HS-27A (cell line): Measurements from ENCODE around the gene ZFYVE28.
"Not testable (repeated sequence)": the region's sequence is repeated elsewhere in the genome, so short reads cannot be mapped to it uniquely, and the experiment has no call there.

Experiments
- DNase-seq: peaks from one replicate; pipeline ENCODE4 v3.0.0-alpha.2; 2012; ENCODE audit warnings: low read depth, missing footprints

ZFYVE28 gene

DNA sequence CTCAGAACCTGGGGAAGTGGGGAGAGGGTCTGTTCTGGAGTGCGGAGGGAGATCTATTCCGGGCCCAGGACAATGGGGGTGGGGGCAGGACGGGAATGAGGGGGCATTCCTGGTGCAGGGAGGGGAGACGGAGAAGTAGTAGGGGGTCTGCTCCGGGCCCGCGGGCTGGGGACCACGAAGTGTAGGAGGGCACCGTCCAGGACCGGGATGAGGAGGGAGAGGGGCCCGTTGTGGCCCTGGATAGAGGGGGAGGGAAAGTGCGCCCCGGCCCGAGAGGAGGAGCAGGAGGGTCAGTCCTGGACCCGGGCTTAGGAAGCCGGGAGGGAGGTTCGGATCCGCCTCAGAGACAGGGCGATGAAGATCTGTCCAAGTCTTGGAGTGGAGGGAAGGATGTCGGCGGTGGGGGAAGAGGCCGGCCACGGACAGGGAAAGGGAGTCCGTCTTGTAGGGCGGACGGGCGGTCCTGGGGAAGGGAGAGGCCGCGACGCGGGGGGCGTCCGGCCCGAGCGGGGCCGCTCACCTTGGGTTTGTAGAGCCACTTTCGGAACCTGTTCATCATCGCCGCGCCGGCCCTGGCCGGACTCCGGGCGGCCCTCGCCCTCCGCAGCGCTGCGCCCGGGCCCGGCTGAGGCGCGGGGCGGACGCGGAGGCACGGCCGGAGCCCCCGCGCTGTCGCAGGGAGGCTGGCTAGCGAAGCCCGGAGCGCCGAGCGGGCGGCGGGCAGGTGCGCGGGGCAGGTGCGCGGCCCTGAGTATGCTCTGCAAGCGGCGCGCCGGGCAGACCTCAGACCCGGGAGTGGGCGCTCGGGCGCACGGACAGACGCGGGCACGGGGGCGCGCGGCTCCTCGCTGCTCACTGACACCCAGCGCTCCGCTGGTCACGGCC is at the start of gene ZFYVE28:
Gene ZFYVE28, minus strand, starts transcription at position 881 of the 885 bp plus-strand sequence. Its CDS starts 322 bp downstream, at position 559.
- no peak for DNase-seq

DNA sequence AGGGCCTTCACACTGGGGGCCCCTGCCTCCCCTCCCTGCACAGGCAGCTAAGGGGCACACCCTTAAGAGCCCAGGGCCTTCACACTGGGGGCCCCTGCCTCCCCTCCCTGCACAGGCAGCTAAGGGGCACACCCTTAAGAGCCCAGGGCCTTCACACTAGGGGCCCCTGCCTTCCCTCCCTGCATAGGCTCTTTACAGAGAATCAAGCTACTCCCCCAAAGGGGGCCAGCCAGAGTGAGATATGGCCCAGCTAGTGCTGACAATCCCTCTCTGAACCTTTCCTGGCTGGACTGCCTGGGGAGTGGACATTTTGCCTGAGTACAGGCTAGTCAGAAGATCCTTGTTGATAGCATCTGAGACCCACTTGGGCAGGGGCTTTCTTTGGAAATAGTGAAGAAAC is 47.1 kb upstream of the ZFYVE28 start:
- DNase-seq, result not testable (repeated sequence)

GRCh38 chr4:2465032-2465431 is 46.6 kb upstream of the ZFYVE28 start:
- no peak for DNase-seq

DNA sequence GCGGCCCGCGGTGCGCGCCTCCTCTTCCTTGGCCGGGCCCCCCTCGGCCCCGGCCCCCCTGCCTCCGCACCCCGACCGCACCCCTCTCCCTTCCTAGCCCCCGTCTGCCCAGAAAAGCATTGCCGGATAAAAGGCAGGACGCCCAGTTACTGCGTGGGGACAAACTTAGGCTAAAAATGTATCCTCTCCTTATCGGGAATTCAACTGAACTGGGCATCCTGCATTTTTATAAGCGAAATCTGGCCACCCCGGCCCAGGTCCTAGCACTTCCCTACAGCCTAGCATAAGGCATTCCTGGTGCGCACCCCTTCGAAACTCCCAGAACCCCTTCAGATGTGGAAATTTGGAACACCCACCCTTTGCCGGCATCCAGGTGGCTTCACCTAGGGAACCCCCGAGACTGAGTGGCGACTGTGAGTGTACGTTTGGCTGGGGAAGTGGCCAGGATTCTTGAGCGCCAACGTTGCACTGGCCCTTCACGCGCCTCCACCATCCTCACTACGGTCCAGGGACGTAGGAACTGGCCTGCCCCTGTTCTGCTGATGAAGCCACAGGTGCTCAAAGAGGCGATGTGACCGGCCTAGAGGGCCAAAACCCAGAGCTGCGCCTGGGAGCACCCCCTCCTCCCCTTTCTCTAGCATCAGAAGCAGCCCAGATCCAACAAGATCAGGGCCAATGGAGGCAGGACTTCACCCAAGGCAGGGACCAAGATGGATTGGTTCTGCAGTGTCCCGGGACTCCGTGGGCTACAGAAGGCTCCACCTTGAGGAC is 44.7 kb upstream of the ZFYVE28 start:
- DNase-seq, result no peak

GRCh38 chr4:2462218-2462991 is 44.0 kb upstream of the ZFYVE28 start:
- DNase-seq, result no peak

DNA sequence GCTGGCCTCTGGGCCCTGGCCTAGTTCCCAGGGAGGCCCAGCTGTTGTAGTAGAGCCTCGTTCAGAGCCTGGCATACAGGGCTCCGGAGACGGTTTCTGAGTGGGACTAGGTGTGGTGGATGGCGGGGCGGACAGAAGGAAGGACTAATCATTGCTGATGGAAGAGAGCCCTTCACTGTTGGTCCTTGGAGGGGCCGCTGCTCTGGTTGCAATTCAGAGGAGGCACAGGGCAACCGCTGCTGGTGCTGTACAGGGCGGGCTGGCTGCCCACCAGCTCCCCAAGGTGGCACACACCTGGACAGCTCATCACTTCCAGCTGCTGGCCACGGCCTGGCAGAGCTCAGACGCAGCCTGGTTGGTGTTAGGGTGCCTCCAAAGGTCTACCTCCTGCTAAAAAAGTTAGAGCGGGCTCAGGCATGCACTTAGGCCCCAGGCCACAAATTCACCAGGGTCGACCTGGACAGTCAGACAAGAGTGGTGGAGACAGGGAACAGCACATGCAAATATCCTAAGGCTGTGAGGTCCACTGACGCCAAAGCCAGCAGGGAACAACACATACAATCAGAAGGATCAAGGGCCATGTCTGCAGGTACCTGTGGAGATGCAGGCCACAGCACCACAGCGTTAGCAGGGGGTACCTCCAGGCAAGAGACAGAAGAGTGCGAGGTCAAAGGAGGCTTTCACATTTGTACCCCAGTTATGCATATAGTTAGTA is 43.0 kb upstream of the ZFYVE28 start:
- DNase-seq, result no peak

DNA sequence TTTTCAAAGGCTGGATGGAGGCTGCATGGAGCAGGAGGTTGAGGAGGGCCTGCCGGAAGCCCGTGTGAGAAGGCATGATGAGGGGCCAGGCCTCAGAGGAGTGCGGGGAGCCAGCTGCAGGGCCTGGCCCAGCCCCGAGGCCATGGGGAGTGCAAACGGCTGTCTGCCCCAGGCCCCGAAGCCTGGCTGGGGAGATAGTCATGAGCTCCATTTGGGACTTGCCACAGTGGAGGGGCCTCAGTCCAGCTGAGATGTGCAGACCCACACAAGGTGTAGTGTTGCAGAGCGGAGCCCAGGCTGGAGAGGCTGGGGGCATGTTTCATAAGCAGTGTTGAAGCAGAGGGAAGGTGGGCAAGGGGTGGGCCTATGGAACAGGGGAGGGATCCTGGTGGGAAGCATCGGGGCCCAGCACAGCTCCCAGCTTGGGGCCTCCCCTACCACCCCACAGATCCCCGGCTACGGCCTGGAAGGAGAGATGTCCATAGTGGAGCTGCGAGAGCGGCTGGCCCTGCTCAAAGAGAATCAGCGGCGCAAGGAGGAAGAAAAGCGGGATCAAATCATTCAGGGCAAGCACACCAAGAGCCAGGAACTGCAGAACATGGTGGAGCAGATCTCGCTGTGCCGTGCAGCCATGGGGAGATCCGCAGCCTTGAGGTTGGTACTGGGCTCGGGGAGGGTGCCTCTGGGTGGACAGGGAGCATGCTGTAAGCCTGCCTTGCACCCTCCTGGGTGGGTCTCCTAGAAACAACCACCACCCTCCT is 41.3 kb upstream of the ZFYVE28 start:
- DNase-seq, result no peak

- no peak for DNase-seq
These were observed 40.4 kb upstream of the ZFYVE28 start for GRCh38 chr4:2458546-2459491.

- no peak for DNase-seq
These were observed 39.2 kb upstream of the ZFYVE28 start for GRCh38 chr4:2457481-2458295.

DNA sequence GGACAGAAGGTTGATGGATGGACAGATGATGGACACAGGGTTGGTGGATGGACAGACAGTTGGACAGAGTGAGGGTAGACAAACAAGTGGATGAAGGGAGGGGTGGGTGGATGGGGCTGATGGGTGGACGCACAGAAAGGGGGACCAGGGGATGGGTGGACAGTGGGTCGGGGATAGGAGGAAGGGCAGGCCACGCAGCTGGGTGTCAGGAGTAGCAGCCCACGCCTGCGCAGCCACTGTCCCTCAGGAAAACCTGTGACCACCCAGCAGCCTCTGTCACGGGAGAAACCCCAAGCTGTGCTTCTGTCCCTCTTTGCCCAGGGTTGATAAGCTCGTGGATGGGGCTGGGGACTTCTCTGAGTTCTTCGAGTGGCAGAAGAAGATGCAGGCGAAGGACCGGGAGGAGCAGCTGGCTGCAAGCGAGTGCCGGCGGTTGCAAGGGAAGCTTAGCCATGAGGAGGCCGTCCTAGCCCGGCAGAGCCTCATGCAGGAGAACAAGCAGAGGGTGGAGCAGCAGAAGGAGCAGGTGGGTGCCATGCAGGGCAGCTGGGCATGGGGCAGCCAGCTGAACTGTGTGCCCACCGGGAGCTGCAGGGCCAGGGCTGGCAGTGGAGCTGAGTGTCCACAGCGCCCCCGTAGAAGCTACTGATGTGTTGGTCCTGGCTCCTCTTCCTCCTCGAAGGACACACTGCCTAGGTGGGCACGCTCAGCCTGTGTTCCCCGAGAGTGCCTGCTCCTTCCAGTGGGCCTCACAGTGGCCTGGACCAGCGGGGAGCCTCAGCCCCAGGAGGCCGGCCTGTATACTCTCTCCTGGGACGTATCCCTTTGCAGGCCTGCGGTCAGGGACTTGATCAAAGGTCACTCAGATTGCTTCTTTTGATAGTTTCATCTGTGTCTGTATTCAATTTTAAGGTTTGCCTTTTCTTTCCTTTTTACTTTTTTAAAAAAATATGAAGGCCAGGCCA is 33.7 kb upstream of the ZFYVE28 start:
- no peak for DNase-seq

DNA sequence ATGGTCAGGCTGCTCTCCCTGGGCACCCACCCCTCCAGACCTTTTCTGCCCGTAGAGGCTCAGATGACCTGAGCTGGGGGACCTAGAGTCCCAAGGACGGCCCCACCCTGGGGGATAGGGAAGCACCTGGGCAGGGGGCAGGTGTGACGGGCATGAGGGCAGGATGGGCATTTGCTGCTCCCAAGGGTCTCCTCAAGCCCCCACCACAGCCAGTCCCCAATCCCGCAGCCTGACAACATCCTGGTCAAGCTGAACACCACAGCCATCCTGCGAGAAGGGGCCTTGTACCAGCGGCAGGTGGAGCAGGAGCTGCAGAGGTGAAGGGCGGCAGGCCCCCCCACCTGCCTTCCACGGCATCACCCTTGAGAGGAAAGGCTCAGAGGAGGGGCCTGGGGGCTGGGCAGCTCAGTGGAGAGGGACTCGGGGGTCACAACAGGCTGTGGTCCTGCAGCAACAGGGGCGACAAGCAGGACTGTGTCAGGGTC is 32.6 kb upstream of the ZFYVE28 start:
- DNase-seq, result no peak

- DNase-seq, result no peak
These were observed 32.1 kb upstream of the ZFYVE28 start for GRCh38 chr4:2450394-2451035.

- no peak for DNase-seq
These were observed 31.3 kb upstream of the ZFYVE28 start for GRCh38 chr4:2449511-2450392.

DNA sequence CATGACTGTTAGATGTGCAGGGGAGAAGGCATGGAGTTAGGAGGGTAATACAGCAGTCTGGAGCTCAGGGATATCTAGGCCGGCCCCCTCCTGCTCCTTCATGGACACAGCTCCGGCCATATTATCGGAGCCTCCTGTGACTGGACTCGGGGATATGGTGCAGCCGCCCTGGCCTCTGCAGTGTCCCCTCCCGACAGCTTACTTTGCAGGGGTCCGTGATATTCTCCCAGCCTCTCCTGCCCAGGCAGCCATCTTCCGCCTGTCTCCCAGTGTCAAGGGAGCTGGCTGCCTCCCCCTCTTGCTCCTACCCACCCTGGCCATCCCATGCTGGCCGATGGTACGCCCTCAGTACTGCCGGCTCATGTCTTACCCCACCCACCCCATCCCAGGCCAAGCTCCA is 30.6 kb upstream of the ZFYVE28 start:
- no peak for DNase-seq

DNA sequence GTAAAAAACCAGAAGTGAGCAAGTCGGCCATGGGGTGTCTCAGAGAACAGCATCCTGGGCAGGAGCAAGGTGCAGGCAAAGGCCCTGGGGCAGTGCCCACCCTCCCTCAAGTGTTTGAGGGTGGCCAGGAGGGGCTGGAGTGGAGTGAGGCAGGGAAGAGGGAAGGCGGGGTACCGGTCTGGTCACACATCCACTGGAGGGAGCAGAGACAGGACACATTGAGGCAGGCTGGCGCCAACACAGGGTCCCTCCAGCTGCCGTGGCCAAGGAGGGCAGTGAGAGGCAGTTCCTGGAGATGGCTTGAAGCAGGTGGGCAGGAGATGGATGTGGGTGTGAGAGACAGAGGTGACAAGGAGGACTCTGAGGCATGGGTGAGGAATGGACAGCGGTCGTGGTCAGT is 30.1 kb upstream of the ZFYVE28 start:
- no peak for DNase-seq
